GM18861 (cell line): ENCODE measurements around the gene CDC42EP3.

ENCODE experiments used
- ATAC-seq: cut with Tn5 transposase; IDR thresholded peaks from one replicate; pipeline ENCODE4 v1.9.1; 2021; ENCODE audit not compliant: unreplicated experiment

The CDC42EP3 gene

GRCh38 chr2:37671009-37671815 is at the start of gene CDC42EP3:
Gene CDC42EP3 (minus strand): TSS chr2:37671642. CDS start chr2:37646587, 25,055 bp downstream.
- peak; percentile 31 for ATAC-seq

- ATAC-seq, result no peak
These were observed 49.7 kb upstream of the CDC42EP3 start for GRCh38 chr2:37721201-37721560.

GRCh38 chr2:37720533-37721200 is 49.2 kb upstream of the CDC42EP3 start:
- no peak for ATAC-seq

DNA sequence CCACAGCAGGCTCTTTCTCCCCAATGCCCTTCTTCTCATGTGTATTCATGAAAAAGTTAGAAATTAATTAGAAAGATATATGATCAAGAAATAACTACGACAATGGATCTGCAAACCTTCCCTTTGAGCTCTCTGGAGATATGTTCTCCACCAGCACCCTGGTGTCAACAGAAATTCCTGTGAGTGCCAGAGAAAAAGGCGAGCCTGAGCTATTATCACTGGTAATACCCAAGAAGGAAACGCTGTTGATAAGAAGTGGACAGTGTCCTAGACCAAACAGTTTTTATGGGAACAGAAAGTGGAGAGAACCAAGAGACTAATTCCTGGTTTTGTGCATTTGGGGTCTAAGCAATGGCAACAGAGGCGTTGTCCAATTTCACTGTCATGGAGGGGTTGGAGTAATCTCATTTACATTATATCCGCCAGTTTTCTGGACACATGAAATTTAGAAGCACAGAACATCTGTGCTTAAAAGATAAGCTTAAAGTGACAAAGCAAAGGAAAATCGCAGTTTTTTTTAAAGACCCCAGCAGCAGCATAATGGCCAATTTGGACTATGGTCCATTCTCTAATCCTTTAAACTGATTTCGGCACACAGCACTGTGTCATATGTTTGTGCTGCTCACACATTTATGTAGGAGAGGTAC is 47.2 kb upstream of the CDC42EP3 start:
- no peak for ATAC-seq

DNA sequence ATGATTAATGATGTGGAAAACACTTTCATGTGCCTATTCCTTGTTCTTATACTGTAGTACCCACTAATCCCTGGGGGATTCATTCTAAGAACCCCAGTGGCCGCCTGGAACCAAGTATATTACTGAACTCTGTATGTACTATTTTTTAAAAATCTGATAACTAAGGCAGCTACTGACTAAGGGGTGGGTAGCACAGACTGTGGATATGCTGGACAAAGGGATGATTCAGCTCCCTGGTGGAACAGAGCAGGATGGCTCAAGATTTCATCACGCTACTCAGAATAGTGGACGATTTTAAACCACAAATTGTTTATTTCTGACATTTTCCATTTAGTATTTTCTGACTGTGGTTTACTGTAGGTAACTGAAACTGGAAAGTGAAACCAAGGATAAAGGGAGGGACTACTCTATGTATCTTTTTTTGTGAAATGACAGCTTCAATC is 41.8 kb upstream of the CDC42EP3 start:
- no peak for ATAC-seq

GRCh38 chr2:37711831-37712230 is 40.4 kb upstream of the CDC42EP3 start:
- ATAC-seq, result no peak

DNA sequence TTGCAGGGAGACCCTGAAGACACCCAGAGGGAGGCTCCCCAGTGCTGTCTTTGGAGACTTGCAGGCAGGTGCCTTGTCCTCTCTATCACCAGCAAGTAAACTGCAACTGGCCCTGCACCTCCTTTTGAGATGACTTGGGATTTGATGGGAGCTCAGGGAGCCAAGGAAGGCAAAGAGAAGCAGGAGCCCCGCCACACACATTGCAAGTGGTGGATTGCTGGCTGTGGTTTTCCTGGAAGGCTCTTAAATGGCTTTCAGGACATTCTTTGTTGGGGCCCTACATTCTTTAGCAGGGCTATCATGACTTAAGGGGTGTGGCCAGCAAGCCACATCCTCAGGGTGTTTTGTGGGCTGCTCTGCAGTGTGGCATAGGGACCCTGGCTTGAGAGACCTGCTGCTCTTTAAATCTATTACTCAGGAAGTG is 39.9 kb upstream of the CDC42EP3 start:
- peak; percentile 62 for ATAC-seq

DNA sequence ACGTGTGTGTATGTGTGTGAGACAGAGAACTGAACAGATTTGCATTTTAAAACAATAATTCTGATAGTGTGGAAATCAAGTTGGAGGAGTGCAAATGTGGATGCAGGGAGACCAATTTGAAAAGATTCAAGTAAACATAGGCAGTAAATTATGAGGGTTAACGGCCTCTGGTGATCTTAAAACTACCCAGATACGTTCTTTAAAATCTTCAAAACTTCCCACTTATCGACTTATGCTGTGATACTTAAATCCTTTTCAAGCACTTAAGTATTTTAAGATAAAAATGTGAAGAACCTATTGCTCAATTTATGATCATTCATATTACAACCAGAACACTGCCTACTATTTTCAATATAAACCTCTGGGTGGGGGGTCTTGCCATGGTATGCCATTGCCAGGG is 37.7 kb upstream of the CDC42EP3 start:
- no peak for ATAC-seq

- ATAC-seq, result no peak
These were observed 36.7 kb upstream of the CDC42EP3 start for GRCh38 chr2:37708146-37708545.

GRCh38 chr2:37707393-37707792 is 36.0 kb upstream of the CDC42EP3 start:
- ATAC-seq, result no peak

GRCh38 chr2:37706334-37707183 is 35.1 kb upstream of the CDC42EP3 start:
- no peak for ATAC-seq

DNA sequence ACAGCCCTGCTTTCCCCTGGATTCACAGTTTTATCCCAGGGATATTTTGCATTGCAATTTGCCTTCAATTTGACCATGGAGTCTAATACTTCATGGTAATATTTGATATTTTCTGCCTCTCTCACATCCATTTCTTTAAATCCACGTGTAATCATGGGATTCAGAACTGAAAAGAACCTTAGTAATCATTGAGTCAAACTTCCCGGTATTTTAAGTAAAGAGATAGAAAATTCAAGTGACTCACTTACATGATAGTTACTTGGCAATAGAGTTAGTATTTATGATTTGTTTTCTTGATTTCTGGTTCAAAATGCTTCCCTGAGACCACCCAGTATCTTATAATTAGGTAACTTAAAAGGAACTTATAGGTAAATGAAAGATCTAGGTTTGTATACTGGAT is 33.7 kb upstream of the CDC42EP3 start:
- no peak for ATAC-seq

DNA sequence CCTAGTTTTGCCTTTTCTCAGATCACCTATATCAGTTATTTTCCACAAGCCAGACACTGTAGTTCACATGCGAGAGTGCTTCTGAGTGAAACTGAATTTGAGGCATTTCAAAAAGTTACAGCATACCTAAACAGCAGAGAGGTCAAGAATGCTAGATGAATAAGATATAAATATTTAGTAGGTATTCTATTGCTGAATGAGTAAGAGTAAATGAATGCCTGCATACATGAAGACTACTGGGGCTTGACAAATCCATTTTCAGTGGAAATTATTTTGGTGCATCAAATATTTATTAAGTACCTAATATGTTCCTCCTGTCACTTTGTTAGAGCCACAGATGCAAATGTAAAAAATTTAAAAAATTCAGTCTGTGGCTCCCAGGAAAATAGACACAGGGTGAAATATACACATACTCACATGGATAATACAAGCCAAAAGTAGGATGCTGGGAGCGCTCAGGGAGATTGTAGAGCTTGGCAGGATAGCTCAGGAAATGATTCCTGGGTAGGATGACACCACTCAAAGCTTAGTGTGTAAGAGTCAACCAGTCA is 27.6 kb upstream of the CDC42EP3 start:
- no peak for ATAC-seq

DNA sequence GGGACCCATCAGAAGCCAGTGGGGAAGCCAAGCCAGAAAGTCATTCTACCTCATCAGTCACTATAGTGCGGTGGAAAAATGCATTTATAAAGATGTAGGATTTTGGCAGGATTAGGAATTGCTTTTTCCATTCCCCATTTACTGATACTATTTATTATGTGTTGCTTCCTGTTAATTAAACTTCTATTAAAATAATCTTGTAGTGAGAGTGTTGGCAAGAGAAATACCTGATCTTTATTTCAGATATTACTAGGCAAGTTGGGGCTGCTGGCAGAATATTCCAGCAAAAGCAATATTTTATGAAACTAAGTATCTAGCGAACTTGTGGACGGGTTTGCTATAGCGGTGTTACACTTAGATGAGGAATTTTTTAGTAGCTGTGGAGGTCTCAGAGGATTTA is 23.9 kb upstream of the CDC42EP3 start:
- ATAC-seq, result no peak

- no peak for ATAC-seq
These were observed 21.3 kb upstream of the CDC42EP3 start for GRCh38 chr2:37692711-37693110.

DNA sequence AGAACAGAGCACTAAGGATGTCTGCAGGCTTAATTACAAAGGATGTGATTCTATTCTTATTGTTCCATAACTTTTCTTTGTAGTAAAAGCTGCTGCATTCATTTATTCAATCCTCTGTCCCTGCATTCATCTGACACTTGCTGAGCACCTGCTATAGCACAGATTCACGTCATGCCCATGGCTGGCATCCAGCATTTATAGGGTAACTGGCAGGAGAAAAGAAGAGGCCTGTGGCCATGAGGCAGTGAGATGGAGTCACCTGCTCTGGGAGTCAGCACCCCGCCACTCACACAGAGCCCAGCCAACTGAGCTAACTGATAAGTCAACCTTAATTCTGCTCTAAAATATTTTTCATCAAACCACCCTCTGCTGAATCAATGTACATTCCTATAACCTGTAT is 18.3 kb upstream of the CDC42EP3 start:
- ATAC-seq, result no peak

GRCh38 chr2:37688771-37689468 is 17.5 kb upstream of the CDC42EP3 start:
- ATAC-seq, result no peak

DNA sequence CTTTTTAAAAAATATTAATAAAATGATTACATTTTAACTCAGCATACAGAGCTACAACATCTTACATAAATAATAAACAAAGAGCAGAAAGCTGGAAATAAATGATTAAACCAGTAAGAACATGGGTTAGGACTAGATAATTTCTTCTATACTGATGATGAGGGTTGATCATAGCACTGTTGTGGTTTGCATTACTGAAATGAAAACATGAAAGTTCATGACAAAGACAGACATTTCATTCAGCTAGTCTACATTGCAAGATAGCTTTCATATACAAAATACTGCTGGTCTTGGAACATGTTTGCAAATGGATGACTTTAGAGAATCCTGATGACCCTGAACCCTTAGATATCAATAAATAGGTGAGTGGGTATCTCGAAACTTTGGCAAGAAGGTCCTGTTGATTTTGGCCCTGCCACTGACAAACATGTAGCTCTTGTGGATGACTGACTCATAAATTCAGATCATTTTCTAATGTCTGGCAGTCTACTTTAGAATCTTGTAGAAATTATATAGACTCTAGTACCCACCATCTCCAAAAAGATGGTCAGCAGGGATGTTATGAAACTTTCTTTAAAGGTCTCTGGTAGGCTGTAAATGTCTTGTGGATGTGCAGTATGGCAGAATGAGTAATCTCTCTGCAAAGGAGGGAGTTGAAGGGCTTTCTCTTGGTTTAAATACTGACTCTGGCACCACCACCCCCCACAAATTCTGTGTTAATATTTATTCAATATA is 15.5 kb upstream of the CDC42EP3 start:
- no peak for ATAC-seq

DNA sequence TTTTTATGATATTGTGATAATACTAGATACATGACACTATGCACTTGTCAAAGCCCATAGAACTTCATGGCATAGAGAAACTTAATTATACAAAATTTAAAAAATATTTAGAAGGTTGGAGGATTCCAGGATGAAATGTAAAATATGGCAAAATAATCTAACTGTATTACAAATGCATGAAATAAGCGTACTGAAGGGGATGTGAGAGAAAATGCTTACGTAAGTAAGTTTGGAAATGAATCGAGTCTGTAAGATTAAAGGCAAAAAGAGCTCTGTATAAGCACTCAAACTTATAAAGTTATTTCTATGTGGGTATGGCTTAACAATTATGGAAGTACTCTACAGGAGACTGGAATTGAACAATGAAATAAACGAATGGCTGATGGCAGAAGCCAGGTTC is 13.4 kb upstream of the CDC42EP3 start:
- no peak for ATAC-seq
